ENCODE measurements around the gene GNB5. TPM values are rescaled to one million over a fixed set of nuclear protein-coding genes. Genes with fewer than 3 reads are reported as not detected.

GNB5 gene
- total and polyA plus RNA-seq, 2 of the 13 experiments (the other 11 are each of a cell fraction or from before 2014, with no cell fraction given) = 13.7 to 14.4 TPM

DNA sequence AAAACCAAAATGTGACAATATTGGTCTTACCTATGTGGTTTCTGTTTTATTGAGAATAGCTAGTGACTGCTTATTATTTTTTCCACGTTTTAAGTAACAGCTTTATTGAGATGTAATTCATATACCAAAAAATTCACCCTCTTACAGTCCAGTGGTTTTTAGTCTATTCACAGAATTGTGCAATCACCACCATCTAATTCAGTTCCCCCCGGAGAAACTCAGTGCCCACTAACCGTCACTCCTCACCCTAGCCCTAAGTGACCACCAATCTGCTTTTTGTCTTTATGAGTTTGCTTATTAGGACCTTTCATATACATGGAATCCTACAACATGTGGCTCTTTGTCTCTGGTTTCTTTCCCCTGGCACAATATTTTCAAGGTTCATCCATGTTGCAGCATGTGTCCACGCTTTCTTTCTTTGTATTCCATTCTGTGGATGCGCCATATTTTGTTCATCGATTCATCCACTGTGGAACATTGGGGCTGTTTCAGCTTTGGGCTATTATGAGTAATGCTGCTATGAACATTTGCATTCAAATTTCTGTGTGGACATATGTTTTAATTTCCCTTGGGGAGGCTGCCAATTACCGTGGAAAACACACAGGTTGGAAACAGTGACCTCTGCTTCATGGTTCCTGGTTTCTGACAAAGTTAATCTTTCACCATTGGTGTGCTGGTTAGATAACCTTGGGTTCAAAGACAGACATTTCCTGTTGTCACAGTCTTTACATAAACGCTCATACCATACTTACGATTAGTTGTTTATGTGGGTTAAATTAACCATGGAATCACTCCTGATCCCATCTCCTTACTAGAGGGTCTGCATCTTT lies 75.4 kb downstream of the GNB5 start (continued):
- TF ChIP-seq ESRRA (CRISPR knock-in tag; IDR thresholded peaks at IDR 0.05; ENCODE audit: low read depth) = no peak
- TF ChIP-seq MIER3 (CRISPR knock-in tag; IDR thresholded peaks at IDR 0.05; ENCODE audit: borderline replicate concordance) = peak; percentile 73; the same call in 1 of the 2 replicates
- TF ChIP-seq, protein P1, sequence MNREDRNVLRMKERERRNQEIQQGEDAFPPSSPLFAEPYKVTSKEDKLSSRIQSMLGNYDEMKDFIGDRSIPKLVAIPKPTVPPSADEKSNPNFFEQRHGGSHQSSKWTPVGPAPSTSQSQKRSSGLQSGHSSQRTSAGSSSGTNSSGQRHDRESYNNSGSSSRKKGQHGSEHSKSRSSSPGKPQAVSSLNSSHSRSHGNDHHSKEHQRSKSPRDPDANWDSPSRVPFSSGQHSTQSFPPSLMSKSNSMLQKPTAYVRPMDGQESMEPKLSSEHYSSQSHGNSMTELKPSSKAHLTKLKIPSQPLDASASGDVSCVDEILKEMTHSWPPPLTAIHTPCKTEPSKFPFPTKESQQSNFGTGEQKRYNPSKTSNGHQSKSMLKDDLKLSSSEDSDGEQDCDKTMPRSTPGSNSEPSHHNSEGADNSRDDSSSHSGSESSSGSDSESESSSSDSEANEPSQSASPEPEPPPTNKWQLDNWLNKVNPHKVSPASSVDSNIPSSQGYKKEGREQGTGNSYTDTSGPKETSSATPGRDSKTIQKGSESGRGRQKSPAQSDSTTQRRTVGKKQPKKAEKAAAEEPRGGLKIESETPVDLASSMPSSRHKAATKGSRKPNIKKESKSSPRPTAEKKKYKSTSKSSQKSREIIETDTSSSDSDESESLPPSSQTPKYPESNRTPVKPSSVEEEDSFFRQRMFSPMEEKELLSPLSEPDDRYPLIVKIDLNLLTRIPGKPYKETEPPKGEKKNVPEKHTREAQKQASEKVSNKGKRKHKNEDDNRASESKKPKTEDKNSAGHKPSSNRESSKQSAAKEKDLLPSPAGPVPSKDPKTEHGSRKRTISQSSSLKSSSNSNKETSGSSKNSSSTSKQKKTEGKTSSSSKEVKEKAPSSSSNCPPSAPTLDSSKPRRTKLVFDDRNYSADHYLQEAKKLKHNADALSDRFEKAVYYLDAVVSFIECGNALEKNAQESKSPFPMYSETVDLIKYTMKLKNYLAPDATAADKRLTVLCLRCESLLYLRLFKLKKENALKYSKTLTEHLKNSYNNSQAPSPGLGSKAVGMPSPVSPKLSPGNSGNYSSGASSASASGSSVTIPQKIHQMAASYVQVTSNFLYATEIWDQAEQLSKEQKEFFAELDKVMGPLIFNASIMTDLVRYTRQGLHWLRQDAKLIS (CRISPR knock-in tag; IDR thresholded peaks at IDR 0.05) = no peak
- no peak for TF ChIP-seq SP1 (IDR thresholded peaks at IDR 0.05)
- no peak for TF ChIP-seq SP1 (CRISPR knock-in tag; IDR thresholded peaks at IDR 0.05)
- no peak for TF ChIP-seq CCAR2 (optimal IDR thresholded peaks at IDR 0.05; ENCODE audit: low read depth, low read length)
- no peak for TF ChIP-seq ZNF749 (CRISPR knock-in tag; IDR thresholded peaks at IDR 0.05; ENCODE audit: borderline replicate concordance)
- peak; percentile 86 for TF ChIP-seq ZNF331 (CRISPR knock-in tag; IDR thresholded peaks at IDR 0.05)
- peak; percentile 47 for TF ChIP-seq HDAC1 (CRISPR knock-in tag; IDR thresholded peaks at IDR 0.05)
- peak; percentile 35; the same call in 1 of the 2 replicates for TF ChIP-seq IKZF5 (CRISPR knock-in tag; IDR thresholded peaks at IDR 0.05)
- TF ChIP-seq FLYWCH1 (CRISPR knock-in tag; IDR thresholded peaks at IDR 0.05) = no peak
- peak; percentile 55; the same call in 1 of the 2 replicates for TF ChIP-seq ZNF772 (CRISPR knock-in tag; IDR thresholded peaks at IDR 0.05)
- TF ChIP-seq, protein P2, sequence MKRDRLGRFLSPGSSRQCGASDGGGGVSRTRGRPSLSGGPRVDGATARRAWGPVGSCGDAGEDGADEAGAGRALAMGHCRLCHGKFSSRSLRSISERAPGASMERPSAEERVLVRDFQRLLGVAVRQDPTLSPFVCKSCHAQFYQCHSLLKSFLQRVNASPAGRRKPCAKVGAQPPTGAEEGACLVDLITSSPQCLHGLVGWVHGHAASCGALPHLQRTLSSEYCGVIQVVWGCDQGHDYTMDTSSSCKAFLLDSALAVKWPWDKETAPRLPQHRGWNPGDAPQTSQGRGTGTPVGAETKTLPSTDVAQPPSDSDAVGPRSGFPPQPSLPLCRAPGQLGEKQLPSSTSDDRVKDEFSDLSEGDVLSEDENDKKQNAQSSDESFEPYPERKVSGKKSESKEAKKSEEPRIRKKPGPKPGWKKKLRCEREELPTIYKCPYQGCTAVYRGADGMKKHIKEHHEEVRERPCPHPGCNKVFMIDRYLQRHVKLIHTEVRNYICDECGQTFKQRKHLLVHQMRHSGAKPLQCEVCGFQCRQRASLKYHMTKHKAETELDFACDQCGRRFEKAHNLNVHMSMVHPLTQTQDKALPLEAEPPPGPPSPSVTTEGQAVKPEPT (CRISPR knock-in tag; IDR thresholded peaks at IDR 0.05; ENCODE audit: low read depth) = no peak
- TF ChIP-seq ATF3 (CRISPR knock-in tag; IDR thresholded peaks at IDR 0.05) = no peak
- TF ChIP-seq, protein P3, sequence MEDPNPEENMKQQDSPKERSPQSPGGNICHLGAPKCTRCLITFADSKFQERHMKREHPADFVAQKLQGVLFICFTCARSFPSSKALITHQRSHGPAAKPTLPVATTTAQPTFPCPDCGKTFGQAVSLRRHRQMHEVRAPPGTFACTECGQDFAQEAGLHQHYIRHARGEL (CRISPR knock-in tag; IDR thresholded peaks at IDR 0.05) = no peak
- TF ChIP-seq, protein P4, sequence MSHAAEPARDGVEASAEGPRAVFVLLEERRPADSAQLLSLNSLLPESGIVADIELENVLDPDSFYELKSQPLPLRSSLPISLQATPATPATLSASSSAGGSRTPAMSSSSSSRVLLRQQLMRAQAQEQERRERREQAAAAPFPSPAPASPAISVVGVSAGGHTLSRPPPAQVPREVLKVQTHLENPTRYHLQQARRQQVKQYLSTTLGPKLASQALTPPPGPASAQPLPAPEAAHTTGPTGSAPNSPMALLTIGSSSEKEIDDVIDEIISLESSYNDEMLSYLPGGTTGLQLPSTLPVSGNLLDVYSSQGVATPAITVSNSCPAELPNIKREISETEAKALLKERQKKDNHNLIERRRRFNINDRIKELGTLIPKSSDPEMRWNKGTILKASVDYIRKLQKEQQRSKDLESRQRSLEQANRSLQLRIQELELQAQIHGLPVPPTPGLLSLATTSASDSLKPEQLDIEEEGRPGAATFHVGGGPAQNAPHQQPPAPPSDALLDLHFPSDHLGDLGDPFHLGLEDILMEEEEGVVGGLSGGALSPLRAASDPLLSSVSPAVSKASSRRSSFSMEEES (CRISPR knock-in tag; IDR thresholded peaks at IDR 0.05) = peak; percentile 48; the same call in 1 of the 2 replicates
- 0 out of 2 replicates have a peak, but pooled peaks have one; percentile 27 for TF ChIP-seq ZNF124 (CRISPR knock-in tag; IDR thresholded peaks at IDR 0.05)
- TF ChIP-seq ZSCAN12 (CRISPR knock-in tag; IDR thresholded peaks at IDR 0.05) = no peak
- TF ChIP-seq ZNF460 (CRISPR knock-in tag; IDR thresholded peaks at IDR 0.05; ENCODE audit: borderline replicate concordance) = no peak
- TF ChIP-seq ZNF264 (CRISPR knock-in tag; IDR thresholded peaks at IDR 0.05) = no peak

Data from HepG2 (cell line).